GM21786 (cell line): ENCODE data around the gene COL11A2.

Source experiments
- ATAC-seq: cut with Tn5 transposase; IDR thresholded peaks from one replicate; pipeline ENCODE4 v1.9.1; 2021; ENCODE audit not compliant: unreplicated experiment

COL11A2 gene

DNA sequence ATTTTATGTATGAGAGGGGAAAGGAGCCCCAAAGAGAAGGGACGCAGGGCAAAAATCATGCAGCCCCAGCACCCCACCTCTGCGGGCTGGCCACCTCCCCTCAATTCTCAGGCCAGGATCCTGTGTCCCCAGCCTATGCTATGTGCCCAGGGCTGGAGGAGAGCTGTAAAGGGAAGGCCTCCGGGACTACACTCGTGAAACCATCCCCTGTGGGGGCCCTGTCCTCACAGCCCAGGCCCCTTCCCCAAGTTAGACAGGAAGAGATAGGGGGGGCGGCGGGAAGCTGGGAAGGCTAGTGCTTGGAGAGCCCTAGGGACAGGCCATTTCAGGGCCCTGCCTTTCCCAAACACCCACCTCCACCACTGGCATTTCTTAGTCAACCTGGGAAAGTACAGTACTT is 1.4 kb upstream of the COL11A2 start:
- no peak for ATAC-seq

DNA sequence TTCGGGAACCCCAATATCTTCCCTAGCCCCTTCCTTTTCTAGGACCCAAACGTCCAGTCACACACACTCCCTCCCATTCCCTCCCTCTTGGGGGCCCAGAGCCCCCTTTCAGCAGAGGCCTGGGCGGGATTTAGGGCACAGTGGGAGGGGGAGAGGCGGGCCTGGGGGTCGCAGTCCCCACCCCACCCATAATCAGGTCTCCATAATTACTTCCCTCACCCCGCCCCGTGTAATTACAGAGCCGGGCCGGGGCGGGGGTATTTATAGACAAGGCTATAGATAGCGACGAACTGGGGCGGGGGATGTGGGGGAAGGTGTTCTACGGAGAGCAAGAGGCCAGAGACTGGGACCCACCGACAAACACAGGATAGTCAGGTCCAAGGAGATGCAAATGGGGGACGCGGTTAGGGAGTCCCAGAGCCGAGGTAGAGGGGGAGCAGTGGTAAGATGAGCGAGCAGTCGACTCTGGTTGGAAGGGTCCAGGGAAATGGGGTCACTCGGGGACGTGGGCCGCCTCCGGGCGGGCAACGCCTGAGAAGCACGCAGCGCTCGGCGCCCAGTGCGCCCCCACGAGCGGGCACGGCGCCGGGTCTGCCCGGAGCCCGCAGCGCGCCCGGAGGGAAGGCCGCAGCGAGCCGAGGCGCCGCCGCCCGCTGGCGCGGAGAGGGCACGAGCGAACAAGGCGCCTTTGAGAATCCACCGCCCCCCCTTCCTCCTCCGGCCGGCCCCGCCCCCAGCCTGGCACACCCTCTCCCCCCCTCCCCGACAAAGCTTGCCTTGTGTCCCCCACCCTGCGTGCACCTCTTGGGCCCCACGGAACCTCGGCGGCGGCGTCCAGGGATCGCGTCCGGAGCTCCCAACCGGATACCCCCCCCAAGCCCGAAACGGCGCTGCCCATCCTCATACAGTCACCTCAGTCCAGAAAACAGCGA is 670 bp upstream of the COL11A2 start:
- no peak for ATAC-seq

DNA sequence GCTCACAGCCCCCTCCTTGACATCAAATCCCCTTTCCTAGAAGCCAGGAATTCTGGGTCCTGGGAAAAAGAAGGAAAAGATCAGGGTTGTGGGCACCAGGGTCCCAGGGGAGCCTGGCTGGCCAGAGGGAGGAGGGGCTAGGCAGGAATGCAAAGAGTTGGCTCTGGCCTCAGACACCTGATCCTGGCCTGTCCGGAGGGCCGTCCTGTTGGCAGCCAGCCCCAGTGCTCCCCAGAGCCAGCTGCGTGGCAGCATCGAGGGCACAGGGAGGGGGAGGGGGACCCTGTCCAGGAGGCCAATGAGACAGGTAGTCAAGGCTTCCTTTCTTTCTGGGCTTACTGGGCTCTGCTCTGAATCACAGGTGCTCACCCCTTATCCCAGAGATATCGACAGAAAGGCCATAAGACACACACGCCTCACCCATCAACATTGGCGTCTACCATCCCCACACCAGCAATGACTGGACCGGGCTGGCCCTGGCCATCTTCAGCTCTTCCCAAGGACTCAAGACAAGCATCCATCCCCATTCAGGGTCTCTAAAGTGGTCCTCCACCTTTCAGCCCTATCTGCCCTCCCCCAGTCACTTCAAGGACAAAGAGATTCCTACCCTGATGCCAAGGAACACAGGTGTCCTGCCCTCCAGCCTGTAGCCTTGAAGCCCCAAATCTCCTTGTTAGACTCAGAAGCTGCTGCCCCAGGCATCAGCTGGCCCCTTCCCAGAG is 723 bp downstream of the COL11A2 start:
- no peak for ATAC-seq

DNA sequence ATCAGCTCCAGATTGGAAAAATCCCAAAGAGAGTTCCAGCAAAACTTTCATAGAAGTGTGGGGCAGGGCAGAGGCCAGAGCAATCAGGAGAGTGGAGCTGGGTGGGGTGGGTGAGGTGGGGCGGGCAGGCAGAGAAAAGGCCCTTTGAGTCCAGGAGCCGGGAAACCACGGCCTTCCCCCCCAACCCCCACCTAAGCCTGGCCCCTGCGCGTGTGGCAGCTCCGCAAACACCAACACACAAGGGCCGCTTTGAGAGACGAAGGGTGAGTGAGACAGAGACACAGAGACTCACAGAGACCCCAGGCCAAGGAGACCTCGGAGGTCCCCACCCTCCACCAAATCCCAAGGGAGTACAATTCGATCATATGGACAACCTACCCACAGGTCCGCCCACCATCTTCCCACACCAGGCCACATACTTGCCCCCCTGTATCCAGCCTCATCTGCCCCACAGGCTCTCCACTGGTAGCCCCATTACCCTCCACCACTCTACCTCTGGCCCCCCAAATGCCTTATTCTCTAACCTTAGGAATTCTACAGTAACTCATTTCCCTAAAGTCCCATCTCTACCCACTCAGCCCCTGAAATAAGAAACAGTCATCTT is 1.7 kb downstream of the COL11A2 start:
- ATAC-seq: no peak

DNA sequence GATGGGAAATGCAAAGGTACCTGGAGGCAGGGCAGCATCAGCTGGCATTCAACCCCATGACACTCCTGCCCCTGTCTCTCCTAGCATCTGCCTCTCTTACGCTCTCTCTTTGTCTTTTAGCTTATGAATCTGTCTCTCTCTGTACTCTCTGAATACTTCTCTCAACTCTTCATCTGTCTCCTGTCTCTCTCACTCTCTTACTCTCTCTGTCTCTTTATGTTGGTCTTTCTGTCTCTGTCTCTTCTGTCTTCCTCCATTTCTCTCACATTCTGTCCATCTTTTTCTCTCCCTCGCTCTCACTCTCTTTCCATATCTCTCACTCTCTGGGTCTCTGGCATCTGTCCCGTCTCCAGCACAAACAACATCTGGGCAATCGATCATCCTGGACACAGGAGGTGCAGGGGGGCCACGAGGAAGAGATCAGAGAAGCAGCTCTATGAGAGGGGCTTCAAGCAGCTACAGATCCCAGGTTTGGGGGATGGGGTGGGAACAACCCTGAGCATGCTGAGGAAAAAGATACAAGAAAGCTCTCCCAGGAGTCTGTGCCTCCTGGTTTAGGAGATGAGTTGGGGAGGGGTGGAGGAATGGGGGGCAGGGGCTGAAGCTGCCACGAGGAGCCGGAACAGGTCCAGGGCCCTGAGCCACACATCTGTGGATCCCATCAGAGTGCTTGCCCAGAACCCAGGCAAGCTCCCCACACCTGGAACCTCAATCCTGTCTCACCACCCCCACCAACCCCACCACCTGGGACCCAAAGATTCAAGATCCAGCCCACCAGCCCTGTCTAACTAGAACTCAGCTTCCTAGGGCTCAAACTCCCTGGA is 2.4 kb downstream of the COL11A2 start:
- no peak for ATAC-seq

DNA sequence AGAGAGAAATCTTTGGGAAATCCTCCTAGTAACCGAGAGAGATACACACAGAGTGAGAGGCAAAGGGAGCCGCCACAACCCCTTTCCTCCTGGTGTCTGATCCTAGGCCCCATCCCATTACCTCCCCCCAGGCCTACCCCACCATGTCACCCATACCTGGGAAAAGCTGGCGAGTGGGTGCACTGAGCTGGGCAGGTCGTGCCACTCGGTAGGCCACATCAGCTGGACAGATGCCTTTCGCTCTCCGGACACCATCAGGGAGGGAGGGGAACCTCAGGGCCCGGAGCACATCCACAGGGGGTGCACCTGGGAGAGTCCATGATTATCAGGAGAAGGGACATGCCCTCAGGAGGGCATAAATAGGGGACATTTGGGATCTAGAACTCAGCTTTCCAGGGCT is 3.1 kb downstream of the COL11A2 start:
- ATAC-seq: no peak

DNA sequence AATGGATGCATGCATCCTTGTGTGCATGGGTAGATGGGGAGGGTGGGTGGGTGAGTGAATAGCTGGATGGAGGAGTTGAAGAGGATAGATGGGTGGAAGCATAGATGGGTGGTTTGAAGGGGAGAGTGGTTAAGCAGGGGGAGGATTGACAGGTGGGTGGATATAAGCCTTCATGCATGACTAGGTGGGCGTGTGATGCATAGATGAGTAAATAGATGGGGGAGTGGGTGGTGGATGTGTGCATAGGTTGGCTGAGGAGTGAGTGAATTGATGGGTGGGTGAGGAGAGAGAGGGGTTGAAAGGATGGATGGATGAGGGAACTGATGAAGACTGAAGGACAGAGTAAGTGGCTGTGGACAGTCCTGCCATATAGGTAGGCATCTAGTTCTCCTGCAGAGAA is 4.5 kb downstream of the COL11A2 start:
- ATAC-seq: no peak

DNA sequence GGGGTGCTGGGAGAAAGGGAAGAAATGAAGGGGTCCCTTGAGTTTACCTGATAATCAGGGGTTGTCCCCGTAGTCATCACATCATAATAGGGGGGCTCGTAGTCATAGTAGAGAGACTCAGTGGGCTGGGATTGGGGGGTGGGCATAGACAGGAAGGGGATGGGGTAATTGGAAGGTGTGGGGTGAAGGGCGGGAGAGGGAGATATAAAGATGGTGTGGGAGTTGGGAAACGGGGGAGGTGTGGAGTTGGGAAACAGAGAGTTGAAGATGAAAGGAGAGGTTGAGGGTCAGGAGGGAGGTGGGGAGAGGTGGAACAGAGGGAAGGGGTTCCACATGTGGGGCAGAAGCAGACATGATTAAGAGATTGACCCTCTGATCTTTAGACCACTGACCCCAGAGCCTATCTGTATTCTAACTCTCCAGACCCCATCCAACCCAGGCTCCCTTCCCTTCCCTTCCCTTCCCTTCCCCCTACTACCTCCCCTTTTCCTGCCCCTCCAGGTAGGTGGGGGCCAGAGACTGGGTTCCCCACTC is 6.5 kb downstream of the COL11A2 start:
- no peak for ATAC-seq

DNA sequence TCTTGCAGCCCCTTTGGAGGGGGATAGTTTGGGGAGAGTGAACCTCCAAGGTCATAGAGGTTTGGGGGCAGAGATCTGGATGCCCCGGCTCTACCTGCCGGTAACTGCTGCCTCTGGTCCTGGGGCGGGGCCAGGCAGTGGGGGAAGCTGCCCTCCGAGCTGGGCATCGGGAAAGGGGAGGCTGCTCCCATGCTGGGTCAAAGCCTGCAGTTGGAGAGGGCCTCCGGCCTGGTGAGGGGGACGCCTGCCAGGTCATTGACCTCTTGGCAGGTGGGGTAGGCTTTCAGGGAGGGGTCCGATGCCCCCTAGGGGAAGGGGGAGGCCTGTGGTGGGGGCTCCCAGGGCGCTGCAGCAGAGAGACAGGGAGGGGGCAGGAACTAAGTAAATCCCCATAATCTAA is 7.1 kb downstream of the COL11A2 start:
- no peak for ATAC-seq

DNA sequence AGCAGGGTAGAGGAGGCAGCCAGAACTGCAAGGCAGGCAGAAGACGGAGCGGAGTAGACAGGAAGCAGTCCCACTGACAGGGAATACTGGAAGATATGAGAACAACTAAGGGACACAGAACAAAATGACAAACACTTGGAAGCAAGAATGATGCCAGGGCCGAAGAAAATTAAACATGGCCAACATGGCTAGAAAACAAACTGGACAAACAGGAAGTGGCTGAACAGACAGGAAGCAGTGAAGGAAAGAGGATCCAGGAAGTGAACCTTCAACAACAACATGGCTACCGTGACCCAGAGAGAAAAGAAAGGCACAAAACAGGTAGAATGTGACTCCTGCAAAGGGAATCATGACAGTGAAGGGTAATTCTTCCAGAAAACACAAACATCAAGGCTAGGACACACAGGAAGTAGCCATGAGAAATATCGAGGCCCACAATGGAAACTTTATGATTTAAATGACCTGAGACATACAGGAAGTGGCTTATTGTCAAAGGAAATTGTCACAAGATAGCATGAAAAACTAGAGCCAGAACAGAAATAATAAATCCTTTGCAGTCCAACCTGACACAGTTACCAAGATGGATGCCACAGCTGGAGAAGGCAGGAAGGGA is 9.1 kb downstream of the COL11A2 start:
- no peak for ATAC-seq

DNA sequence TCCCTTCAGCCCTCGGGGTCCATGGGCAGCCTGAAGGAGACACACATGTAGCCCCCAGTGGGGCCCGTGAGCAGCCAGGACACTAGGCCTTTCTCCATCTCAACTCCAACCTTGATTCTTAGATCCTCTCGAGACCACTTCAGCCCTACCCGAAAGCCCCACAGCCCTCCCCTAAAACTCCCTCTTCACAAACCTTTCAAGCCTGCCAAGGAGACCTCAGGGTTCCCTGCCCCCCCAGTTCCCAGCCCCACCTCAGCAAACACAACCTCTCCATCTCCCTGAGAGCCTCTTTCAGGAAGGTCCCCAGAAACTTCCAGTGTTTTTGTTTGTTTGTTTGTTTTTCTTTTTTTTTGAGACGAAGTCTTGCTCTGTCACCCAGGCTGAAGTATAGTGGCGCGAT is 11.1 kb downstream of the COL11A2 start:
- ATAC-seq: no peak

DNA sequence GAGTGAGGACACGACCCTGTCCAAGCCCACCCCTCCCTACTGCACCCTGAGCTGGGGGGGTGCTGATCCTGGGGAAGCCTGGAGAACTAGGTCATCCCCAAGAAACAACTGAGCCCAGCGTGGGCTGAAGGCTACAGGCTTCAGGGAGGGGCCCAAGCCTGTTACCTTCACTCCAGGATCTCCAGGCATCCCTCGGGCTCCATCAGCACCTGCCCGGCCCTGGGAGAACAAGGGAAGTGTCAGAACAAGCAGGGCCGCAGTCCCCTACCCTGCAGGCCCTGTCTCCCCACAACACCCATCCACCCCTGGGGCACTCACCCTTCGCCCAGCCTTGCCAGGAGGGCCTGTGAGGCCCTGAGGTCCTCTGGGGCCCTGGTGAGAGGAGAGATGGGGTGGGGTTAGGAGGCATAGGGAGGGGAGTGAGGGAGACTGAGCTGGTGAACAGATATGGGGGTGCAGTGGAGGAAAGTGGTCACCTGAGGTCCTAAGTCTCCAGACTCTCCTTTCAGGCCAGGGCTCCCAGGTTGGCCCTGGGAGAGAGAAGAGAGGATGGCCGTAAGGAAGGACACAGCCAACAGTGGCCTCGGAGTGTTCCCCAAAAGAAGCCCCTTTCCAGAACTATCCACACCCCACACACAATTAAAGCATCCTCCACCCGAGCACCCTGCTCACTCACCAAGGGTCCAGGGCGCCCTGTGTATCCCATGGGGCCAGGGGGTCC is 13.4 kb downstream of the COL11A2 start:
- no peak for ATAC-seq

DNA sequence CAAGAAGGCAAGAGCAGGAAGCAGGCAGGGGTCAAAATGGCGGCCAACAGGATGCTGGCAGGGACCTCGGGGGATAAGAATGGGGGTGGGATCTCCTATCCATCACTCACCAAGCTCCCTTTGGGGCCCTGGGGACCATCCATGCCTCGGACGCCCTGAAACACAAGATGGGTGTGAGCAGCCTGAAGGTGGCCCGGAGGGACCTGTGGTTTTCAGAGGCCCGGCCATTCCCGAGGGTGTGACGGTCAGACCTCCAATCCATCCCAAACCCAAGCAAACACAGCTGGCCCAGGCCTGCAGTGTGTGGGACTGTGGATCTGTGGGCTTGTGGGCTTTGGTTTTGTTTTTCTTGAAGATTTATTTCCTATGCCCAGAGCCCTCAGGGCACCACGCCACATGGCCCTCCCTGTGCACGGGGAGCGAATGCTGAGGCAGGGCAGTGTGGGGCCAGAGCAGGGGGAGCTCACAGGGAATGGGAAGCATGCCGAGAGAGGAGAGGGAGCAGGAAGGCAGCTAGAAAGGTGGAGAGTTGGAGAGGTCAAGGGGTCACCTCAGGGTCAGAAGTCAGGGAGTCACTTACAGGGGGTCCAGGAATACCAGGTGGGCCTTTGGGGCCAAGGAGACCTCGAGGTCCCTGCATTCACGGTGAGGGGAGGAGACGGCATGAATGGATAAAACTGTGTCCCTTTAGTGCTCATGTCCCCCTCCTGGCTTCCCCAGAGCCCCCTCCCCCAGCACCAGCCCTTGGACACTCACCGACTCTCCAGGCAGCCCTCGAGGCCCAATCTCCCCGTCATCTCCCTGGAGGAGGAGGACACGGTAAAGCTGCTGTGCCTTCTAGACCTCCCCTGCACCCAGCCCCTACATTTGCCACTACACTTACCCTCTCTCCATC is 14.5 kb downstream of the COL11A2 start:
- no peak for ATAC-seq

DNA sequence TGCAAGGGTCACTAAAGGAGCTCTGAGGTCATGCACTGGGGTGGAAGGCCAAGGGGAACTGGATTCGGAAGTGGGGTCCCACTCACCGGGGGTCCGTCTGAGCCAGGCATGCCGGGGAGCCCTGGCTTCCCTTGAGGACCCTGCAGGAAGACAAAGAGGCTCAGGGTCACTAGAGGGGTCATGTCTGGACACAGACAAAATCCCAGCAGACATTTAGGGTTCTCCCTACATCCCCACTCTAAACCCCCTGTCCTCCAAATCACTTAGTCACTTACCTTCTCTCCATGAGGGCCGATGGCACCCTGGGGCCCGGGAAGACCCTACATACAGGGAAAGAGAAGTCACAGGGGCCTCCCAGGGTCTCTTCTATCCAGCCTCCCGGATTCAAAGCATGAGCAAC is 15.4 kb downstream of the COL11A2 start:
- no peak for ATAC-seq

DNA sequence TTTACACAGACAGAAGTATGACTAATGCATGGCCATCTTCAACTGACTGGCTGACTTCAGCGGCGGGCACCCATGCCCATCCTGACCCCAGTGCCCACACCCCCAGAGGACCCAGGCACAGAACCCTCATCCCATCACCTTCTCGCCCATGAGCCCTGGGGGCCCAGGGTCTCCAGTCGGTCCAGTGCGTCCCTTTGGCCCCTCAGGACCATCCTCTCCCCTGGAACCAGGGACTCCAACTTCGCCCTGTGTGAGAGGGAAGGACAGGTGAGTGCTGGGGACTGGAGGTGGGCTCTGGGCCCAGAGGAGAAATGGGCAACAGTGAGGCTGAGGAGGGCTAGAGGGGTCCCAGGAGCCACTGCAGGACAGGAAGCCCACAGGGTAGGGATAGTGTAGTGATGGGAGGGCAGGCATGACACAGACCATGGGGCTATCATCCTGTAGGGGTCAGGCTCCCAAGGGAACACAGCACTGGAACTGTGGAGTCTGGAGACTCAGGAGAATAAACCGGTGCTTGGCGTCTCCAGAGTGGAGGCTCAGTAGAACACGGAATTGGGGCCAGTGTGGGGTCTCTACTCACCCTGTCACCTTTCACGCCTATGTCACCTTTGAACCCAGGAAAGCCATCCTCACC is 16.7 kb downstream of the COL11A2 start:
- ATAC-seq: no peak

DNA sequence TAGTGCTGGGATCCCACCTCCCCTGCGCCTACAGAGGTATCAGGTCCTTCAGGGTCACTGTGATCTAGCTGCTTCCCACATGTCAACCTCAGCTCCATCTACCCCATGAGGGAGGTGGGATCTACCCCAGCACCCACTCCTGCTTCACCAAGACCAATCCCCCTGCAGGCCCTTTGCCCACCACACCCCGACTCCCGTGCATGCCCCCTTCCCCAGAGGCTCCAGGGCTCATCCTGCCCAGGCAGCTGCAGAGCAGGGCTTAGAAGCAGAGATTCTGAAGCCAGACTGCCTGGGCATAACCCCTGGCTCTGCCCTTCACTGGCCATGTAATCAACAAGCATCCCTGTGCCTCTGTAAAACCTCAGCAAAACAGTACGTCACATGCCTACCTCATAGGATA is 17.5 kb downstream of the COL11A2 start:
- no peak for ATAC-seq

DNA sequence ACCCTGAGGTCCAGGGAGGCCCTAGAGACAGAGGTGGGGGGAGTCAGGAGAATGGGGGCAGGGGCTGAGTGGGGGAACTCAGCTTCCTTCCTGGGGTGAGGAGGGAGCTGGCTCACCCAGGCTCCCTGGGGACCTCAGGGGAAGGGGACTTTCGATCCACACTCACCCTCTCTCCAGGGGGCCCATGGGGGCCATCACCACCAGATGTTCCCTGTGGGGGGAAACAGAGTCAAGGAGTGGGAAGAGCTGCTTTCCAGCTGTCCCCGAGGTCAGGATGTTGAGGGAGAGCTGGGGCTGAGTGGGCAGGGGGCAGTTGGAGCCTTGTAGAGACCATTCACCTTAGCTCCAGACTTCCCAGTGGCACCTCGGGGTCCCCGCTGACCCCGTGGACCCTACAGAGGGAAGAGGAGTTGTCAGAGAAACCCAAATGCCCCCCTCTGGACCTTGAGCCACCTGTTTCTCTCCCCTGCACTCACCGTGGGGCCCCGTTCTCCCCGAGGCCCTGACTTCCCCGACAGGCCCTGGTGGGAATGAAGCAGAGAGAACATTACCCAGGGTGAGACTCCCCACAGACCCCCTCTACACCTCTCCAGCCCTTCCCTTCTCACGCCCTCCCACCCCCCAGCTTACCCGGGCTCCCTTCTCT is 18.6 kb downstream of the COL11A2 start:
- no peak for ATAC-seq
